H9 (cell line): ENCODE measurements around the gene OST4. TPM values are rescaled to one million over a fixed set of nuclear protein-coding genes. Genes with fewer than 3 reads are reported as not detected.

Source experiments
- DNase-seq: peaks from one replicate; pipeline ENCODE4 v3.0.0-alpha.2; 2017
- H2AFZ ChIP-seq: one replicate; pipeline ENCODE4 v1.6.1; 2013; ENCODE audit warnings: mild to moderate bottlenecking, low read length, control low read depth, moderate library complexity
- H2AK5ac ChIP-seq: 2 replicates; pipeline ENCODE4 v1.6.1; 2013; ENCODE audit warnings: low read length, control low read depth, mixed read lengths; ENCODE audit not compliant: insufficient read length
- H2BK120ac ChIP-seq: one replicate; pipeline ENCODE4 v1.6.1; 2013; ENCODE audit warnings: low read depth, mild to moderate bottlenecking, low read length, control low read depth, inconsistent platforms; ENCODE audit not compliant: poor library complexity, severe bottlenecking
- H2BK12ac ChIP-seq: 2 replicates; pipeline ENCODE4 v1.6.1; 2013; ENCODE audit warnings: low read length, control low read depth, mixed read lengths, low read depth; ENCODE audit not compliant: insufficient read length
- H2BK15ac ChIP-seq: 2 replicates; pipeline ENCODE4 v1.6.1; 2013; ENCODE audit warnings: low read depth, low read length, control low read depth
- H2BK20ac ChIP-seq: one replicate; pipeline ENCODE4 v1.6.1; 2013; ENCODE audit warnings: low read depth, mild to moderate bottlenecking, low read length, control low read depth, inconsistent platforms; ENCODE audit not compliant: poor library complexity, severe bottlenecking
- H2BK5ac ChIP-seq: 2 replicates; pipeline ENCODE4 v1.6.1; 2013; ENCODE audit warnings: low read length, control low read depth, mixed read lengths; ENCODE audit not compliant: insufficient read length
- H3K14ac ChIP-seq: 2 replicates; pipeline ENCODE4 v1.6.1; 2013; ENCODE audit warnings: low read length, control low read depth; ENCODE audit not compliant: insufficient read depth
- H3K18ac ChIP-seq: 2 replicates; pipeline ENCODE4 v1.6.1; 2013; ENCODE audit warnings: low read depth, mild to moderate bottlenecking, mixed read lengths, low read length, control low read depth; ENCODE audit not compliant: insufficient read length
- H3K23ac ChIP-seq: 2 replicates; pipeline ENCODE4 v1.6.1; 2013; ENCODE audit warnings: low read length, control low read depth, mixed read lengths, low read depth; ENCODE audit not compliant: insufficient read length
- H3K23me2 ChIP-seq: 2 replicates; pipeline ENCODE4 v1.6.1; 2013; ENCODE audit warnings: low read depth, mild to moderate bottlenecking, mixed read lengths, low read length, control low read depth; ENCODE audit not compliant: insufficient read length, poor library complexity, severe bottlenecking
- H3K27ac ChIP-seq: 2 replicates; pipeline ENCODE4 v1.5.1; 2013; ENCODE audit warnings: low read length, control low read depth, mixed read lengths, low read depth; ENCODE audit not compliant: insufficient read length
- H3K27me3 ChIP-seq: 2 replicates; pipeline ENCODE4 v1.6.1; 2013; ENCODE audit warnings: low read length, control low read depth, inconsistent platforms; ENCODE audit not compliant: insufficient read depth
- H3K4ac ChIP-seq: 2 replicates; pipeline ENCODE4 v1.6.1; 2013; ENCODE audit warnings: low read depth, mild to moderate bottlenecking, control low read depth, inconsistent platforms, low read length, moderate library complexity
- H3K4me1 ChIP-seq: 2 replicates; pipeline ENCODE4 v1.6.1; 2013; ENCODE audit warnings: low read length, control low read depth, inconsistent platforms; ENCODE audit not compliant: insufficient read depth
- H3K4me2 ChIP-seq: 2 replicates; pipeline ENCODE4 v1.6.1; 2013; ENCODE audit warnings: low read length, control low read depth, mixed read lengths; ENCODE audit not compliant: insufficient read length, insufficient read depth
- H3K56ac ChIP-seq: 2 replicates; pipeline ENCODE4 v1.6.1; 2013; ENCODE audit warnings: low read depth, mild to moderate bottlenecking, mixed read lengths, low read length, control low read depth; ENCODE audit not compliant: insufficient read length
- H3K79me1 ChIP-seq: 2 replicates; pipeline ENCODE4 v1.6.1; 2013; ENCODE audit warnings: low read depth, mild to moderate bottlenecking, moderate library complexity, low read length, control low read depth, inconsistent platforms; ENCODE audit not compliant: insufficient read depth, poor library complexity, severe bottlenecking
- H3K79me2 ChIP-seq: 2 replicates; pipeline ENCODE4 v1.6.1; 2013; ENCODE audit warnings: low read length, control low read depth, inconsistent platforms; ENCODE audit not compliant: insufficient read depth
- H3K9ac ChIP-seq: 2 replicates; pipeline ENCODE4 v1.6.1; 2013; ENCODE audit warnings: low read length, control low read depth, mixed read lengths; ENCODE audit not compliant: insufficient read length; ENCODE audit errors: extremely low read depth
- H3K9me3 ChIP-seq: one replicate; pipeline ENCODE4 v1.6.1; 2013; ENCODE audit warnings: low read depth, low read length, inconsistent platforms; ENCODE audit not compliant: control insufficient read depth
- H3T11ph ChIP-seq: one replicate; pipeline ENCODE4 v1.6.1; 2013; ENCODE audit warnings: mild to moderate bottlenecking, low read length, control low read depth, inconsistent platforms
- H4K20me1 ChIP-seq: one replicate; pipeline ENCODE4 v1.6.1; 2013; ENCODE audit not compliant: control insufficient read depth, insufficient read length, insufficient read depth
- H4K5ac ChIP-seq: 2 replicates; pipeline ENCODE4 v1.6.1; 2013; ENCODE audit warnings: low read depth, mild to moderate bottlenecking, mixed read lengths, low read length, control low read depth; ENCODE audit not compliant: insufficient read length
- H4K8ac ChIP-seq: replicated peaks from 2 replicates; pipeline ENCODE4 v1.6.1; 2013; ENCODE audit warnings: low read length, control low read depth, mixed read lengths, low read depth; ENCODE audit not compliant: insufficient read length
- H4K91ac ChIP-seq: 2 replicates; pipeline ENCODE4 v1.6.1; 2013; ENCODE audit warnings: low read depth, mild to moderate bottlenecking, moderate library complexity, mixed read lengths, low read length, control low read depth; ENCODE audit not compliant: insufficient read length
- H3K27ac Mint-ChIP-seq, 3 experiments: 2 replicates in 2 of 3; 3 replicates in 1 of 3; pipeline ENCODE4 v1.8.0; 2020 to 2021; ENCODE audit warnings: mixed read lengths in 3 of 3, mild to moderate bottlenecking in 1 of 3, moderate library complexity in 1 of 3
- H3K27me3 Mint-ChIP-seq: 2 replicates; pipeline ENCODE4 v1.8.0; 2021; ENCODE audit warnings: low read depth, mild to moderate bottlenecking, moderate library complexity, mixed read lengths
- H3K36me3 Mint-ChIP-seq, 3 experiments: 2 replicates in 2 of 3; 3 replicates in 1 of 3; pipeline ENCODE4 v1.8.0; 2020 to 2021; ENCODE audit warnings: low read depth in 3 of 3, mixed read lengths in 3 of 3; ENCODE audit not compliant: insufficient read depth in 1 of 3
- H3K4me1 Mint-ChIP-seq, 2 experiments: 2 replicates each; pipeline ENCODE4 v1.8.0; 2020; ENCODE audit warnings: mixed read lengths in 2 of 2
- H3K4me3 Mint-ChIP-seq, 2 experiments: 2 replicates in 1 of 2; 3 replicates in 1 of 2; pipeline ENCODE4 v1.8.0; 2020 to 2021; ENCODE audit warnings: mild to moderate bottlenecking in 2 of 2, mixed read lengths in 2 of 2, moderate library complexity in 1 of 2
- H3K9me3 Mint-ChIP-seq, 2 experiments: 2 replicates in 1 of 2; 3 replicates in 1 of 2; pipeline ENCODE4 v1.8.0; 2020; ENCODE audit warnings: mild to moderate bottlenecking in 2 of 2, mixed read lengths in 2 of 2, moderate library complexity in 1 of 2
- CTCF ChIP-seq: fragments of 200-600 bp; sonication (generic); conservative IDR thresholded peaks from 3 replicates; pipeline ENCODE4 v1.8.0; 2021; ENCODE audit warnings: antibody characterized with exemption, mild to moderate bottlenecking
- WGBS: extraction: QIAGEN DNeasy Blood & Tissue Kit; methylation state at CpG from one replicate; pipeline ENCODE4 v1.1.7; 2013; ENCODE audit warnings: missing lambda C conversion rate, low lambda C conversion rate, mixed read lengths; ENCODE audit not compliant: insufficient read length; ENCODE audit errors: extremely low coverage; 5-methylcytosine and 5-hydroxymethylcytosine counted together
- total RNA-seq: library from RNA; stranded (reverse); gene quantifications from 2 replicates; pipeline ENCODE4 v1.2.1, GENCODE V29; 2021

OST4 gene
- total RNA-seq, 1 experiment from 2014 or later: 215 TPM

- no peak for TF ChIP-seq CTCF
- Histone ChIP-seq H2BK15ac (peak overlapping the region; percentile 41; the same call in 1 of the 2 replicates), H4K20me1 (no peaks in the 10 kb centered on the region), H3K9ac (peak overlapping the region; percentile 71), H4K8ac (no peak overlapping the region), H3K4me2 (peak overlapping the region; percentile 59), H3K23ac (no peak overlapping the region), H3K27ac (no peak overlapping the region), H3K4me1 (peaks cover 4% of the 10 kb centered on the region; the same call in 1 of the 2 replicates), H3K79me1 (no peaks in the 10 kb centered on the region), H2BK120ac (no peak overlapping the region), H3K27me3 (no peaks in the 10 kb centered on the region), H2BK12ac (no peak overlapping the region), H2BK20ac (no peak overlapping the region), H3K14ac (peak overlapping the region; percentile 85; the same call in 1 of the 2 replicates), H3K4ac (no peak overlapping the region), H2BK5ac (no peak overlapping the region), H3K79me2 (no peaks in the 10 kb centered on the region), H2AK5ac (no peak overlapping the region), H3K23me2 (peaks cover 10% of the 10 kb centered on the region), H3T11ph (no peak overlapping the region), H4K91ac (no peak overlapping the region), H3K9me3 (no peaks in the 10 kb centered on the region), H3K56ac (no peak overlapping the region), H2AFZ (peak overlapping the region; percentile 10), H4K5ac (no peak overlapping the region), H3K18ac (peak overlapping the region; percentile 44)
- Mint-ChIP-seq H3K36me3 (peaks cover 23 to 39% (median 37%) of the 10 kb centered on the region in 3 experiments), H3K4me1 (peaks cover 10 to 14% of the 10 kb centered on the region in 2 experiments), H3K27ac (peak overlapping the region in 1 of 3 experiments; percentile 66; a peak in 2 of 7 replicates), H3K4me3 (peak overlapping the region; percentile 86 to 94), H3K27me3 (peaks cover 9% of the 10 kb centered on the region), H3K9me3 (peaks cover 7 to 16% of the 10 kb centered on the region in 2 experiments)
- WGBS: no CpG with 5 or more reads among the region's 24 CpGs
- DNase-seq: peak; percentile 37
These were observed 19.4 kb downstream of the OST4 start for GRCh38 chr2:27051902-27052645.
